Measurements from ENCODE around the gene KRT8.
A peak's percentile ranks its signal among the peaks of the same experiment; 100 is the strongest.

The KRT8 gene

GRCh38 chr12:52925717-52926595, 21.1 kb upstream of the KRT8 start:
- no peak for DNase-seq

GRCh38 chr12:52924764-52925716, 20.2 kb upstream of the KRT8 start:
- no peak for DNase-seq

GRCh38 chr12:52921488-52922165, 16.8 kb upstream of the KRT8 start:
- DNase-seq: no peak

GRCh38 chr12:52920937-52921336, 16.1 kb upstream of the KRT8 start:
- DNase-seq: no peak

GRCh38 chr12:52918784-52919183, 13.9 kb upstream of the KRT8 start:
- DNase-seq: no peak

GRCh38 chr12:52918351-52918750, 13.5 kb upstream of the KRT8 start:
- DNase-seq: no peak

- no peak for DNase-seq
Measured at GRCh38 chr12:52917800-52918199, 12.9 kb upstream of the KRT8 start.

GRCh38 chr12:52916216-52916615, 11.3 kb upstream of the KRT8 start:
- no peak for DNase-seq

- no peak for DNase-seq
Measured at GRCh38 chr12:52915637-52916036, 10.8 kb upstream of the KRT8 start.

- no peak for DNase-seq
Measured at GRCh38 chr12:52914576-52915121, 9.8 kb upstream of the KRT8 start.

GRCh38 chr12:52913431-52913821, 8.6 kb upstream of the KRT8 start:
- no peak for DNase-seq

- DNase-seq: no peak
Measured at GRCh38 chr12:52912711-52913430, 8.0 kb upstream of the KRT8 start.

GRCh38 chr12:52910248-52910883, 5.5 kb upstream of the KRT8 start:
- DNase-seq: no peak

GRCh38 chr12:52909796-52910195, 4.9 kb upstream of the KRT8 start:
- DNase-seq: no peak

- no peak for DNase-seq
Measured at GRCh38 chr12:52909331-52909730, 4.5 kb upstream of the KRT8 start.

GRCh38 chr12:52907092-52907810, 2.4 kb upstream of the KRT8 start:
- DNase-seq: no peak

- DNase-seq: no peak
Measured at GRCh38 chr12:52906191-52906601, 1.3 kb upstream of the KRT8 start.

GRCh38 chr12:52903855-52904508, 894 bp downstream of the KRT8 start:
- DNase-seq: peak in 3 of 56 donors; percentile 8 to 33 (median 23)
